Lower leg skin (tissue), 4 donors: Measurements from ENCODE around the gene SEC63. TPM values are rescaled to one million over a fixed set of nuclear protein-coding genes. Genes with fewer than 3 reads are reported as not detected.

Experiments
- DNase-seq, 2 donors: peaks; one replicate each; pipeline ENCODE4 v3.0.0-alpha.2; 2019; ENCODE audit warnings: low spot score in 2 of 2
- H3K4me3 ChIP-seq: fragments of 200-600 bp; sonication (generic); 2 replicates; pipeline ENCODE4 v1.5.1; 2017; ENCODE audit warnings: mild to moderate bottlenecking, low read depth; ENCODE audit not compliant: poor library complexity, severe bottlenecking
- CTCF ChIP-seq, 3 donors: fragments of 450-650 bp; IDR thresholded peaks; one replicate each; pipeline ENCODE4 v1.5.1; 2016; ENCODE audit warnings: antibody characterized with exemption in 3 of 3, mild to moderate bottlenecking in 3 of 3, moderate library complexity in 2 of 3
- POLR2A ChIP-seq, 2 donors: fragments of 450-650 bp; IDR thresholded peaks; one replicate each; pipeline ENCODE4 v1.6.1; 2016 to 2017; ENCODE audit warnings: antibody characterized with exemption in 2 of 2, mild to moderate bottlenecking in 1 of 2, moderate library complexity in 1 of 2
- WGBS, 2 donors: methylation state at CpG; one replicate each; pipeline ENCODE4 v1.1.5; 2018; 5-methylcytosine and 5-hydroxymethylcytosine counted together
- intact Hi-C: fragments of 100-400 bp; cut with DNase I; formaldehyde crosslinking; loops from one replicate; pipeline ENCODE4 v1.15.0; 2023; ENCODE audit warnings: low total_unique reads
- total RNA-seq, 4 donors: library from RNA; depleted of rRNA; stranded (reverse); fragments of >200 nt; gene quantifications; one replicate each; pipeline ENCODE4 v1.1.0, GENCODE V29; 2016

SEC63 gene
- total RNA-seq, 4 donors from 2014 or later = 11.4 to 31.9 (median 15.6) TPM

GRCh38 chr6:107821591-107821990 is 136.4 kb downstream of the SEC63 start:
- no peak overlapping the region for H3K4me3 ChIP-seq
- no peak for DNase-seq
- 76 to 86% methylated on average over 5 of the region's 5 CpGs for WGBS, 2 donors
- TF ChIP-seq CTCF (IDR thresholded peaks at IDR 0.05) (no peak), POLR2A (IDR thresholded peaks at IDR 0.05) (no peak)
- intact Hi-C loops = no loop called here

- WGBS, 2 donors = 13 to 20% methylated on average over 17 of the region's 17 CpGs
- no peak overlapping the region for H3K4me3 ChIP-seq
- TF ChIP-seq POLR2A (IDR thresholded peaks at IDR 0.05) (no peak), CTCF (IDR thresholded peaks at IDR 0.05) (no peak)
- intact Hi-C loops = no loop called here
- DNase-seq = no peak
These were observed 137.4 kb downstream of the SEC63 start for GRCh38 chr6:107820338-107821261.

GRCh38 chr6:107819964-107820337 is 138.1 kb downstream of the SEC63 start:
- WGBS, 2 donors = 17 to 23% methylated on average over 5 of the region's 5 CpGs
- TF ChIP-seq CTCF (IDR thresholded peaks at IDR 0.05) = no peak
- no peak for TF ChIP-seq POLR2A (IDR thresholded peaks at IDR 0.05)
- H3K4me3 ChIP-seq = no peak overlapping the region
- intact Hi-C loops = no loop called here
- DNase-seq = peak in 1 of 2 donors; percentile 24

GRCh38 chr6:107819217-107819616 is 138.8 kb downstream of the SEC63 start:
- no peak overlapping the region for H3K4me3 ChIP-seq
- TF ChIP-seq POLR2A (IDR thresholded peaks at IDR 0.05) (no peak), CTCF (IDR thresholded peaks at IDR 0.05) (no peak)
- no peak for DNase-seq
- intact Hi-C loops = no loop called here
- 62 to 66% methylated on average over 2 of the region's 2 CpGs for WGBS, 2 donors

DNA sequence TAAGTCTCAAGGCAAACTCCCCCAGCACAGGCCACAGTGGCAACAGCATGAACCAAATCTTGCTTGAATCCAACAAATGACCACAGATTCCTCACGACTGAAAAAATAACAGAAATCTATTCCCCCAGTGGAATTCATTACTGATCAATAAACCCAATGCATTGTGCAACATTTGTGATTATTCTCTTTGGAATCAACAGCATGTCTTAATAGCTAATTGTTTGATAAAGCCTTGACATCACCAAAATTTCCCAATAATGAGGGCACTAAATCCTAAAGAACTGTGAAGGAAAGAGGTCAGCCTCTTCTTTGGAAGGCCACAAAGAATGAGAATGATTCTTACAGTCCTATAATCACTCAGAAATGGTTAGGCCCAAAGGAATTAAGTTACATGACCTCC is 139.7 kb downstream of the SEC63 start:
- H3K4me3 ChIP-seq = no peak overlapping the region
- intact Hi-C loops = no loop called here
- no peak for DNase-seq
- TF ChIP-seq POLR2A (IDR thresholded peaks at IDR 0.05) = no peak
- no peak for TF ChIP-seq CTCF (IDR thresholded peaks at IDR 0.05)
- 56 to 80% methylated on average over 1 of the region's 1 CpG for WGBS, 2 donors
